Neutrophil (primary cell): ENCODE measurements around the gene RUNX2.
"Not testable (repeated sequence)": the region's sequence is repeated elsewhere in the genome, so short reads cannot be mapped to it uniquely, and the experiment has no call there.

Source experiments
- H3K27ac ChIP-seq: fragments of 200-600 bp; sonication (generic); 2 replicates; pipeline ENCODE4 v1.5.1; 2016; ENCODE audit warnings: mild to moderate bottlenecking, moderate library complexity
- H3K27me3 ChIP-seq: fragments of 200-600 bp; sonication (generic); 2 replicates; pipeline ENCODE4 v1.6.0; 2016; ENCODE audit warnings: mild to moderate bottlenecking
- H3K36me3 ChIP-seq: fragments of 200-600 bp; sonication (generic); 2 replicates; pipeline ENCODE4 v1.5.1; 2017
- H3K4me1 ChIP-seq, 2 experiments: fragments of 200-600 bp in 1 of 2; sonication (generic) in 1 of 2; 1 replicate in 1 of 2; 2 replicates in 1 of 2; pipeline versions ENCODE4 v1.5.1 to v1.6.1; 2013 to 2016; ENCODE audit warnings: low read depth in 1 of 2, low read length in 1 of 2, mild to moderate bottlenecking in 1 of 2, moderate library complexity in 1 of 2; ENCODE audit not compliant: control insufficient read depth in 1 of 2, insufficient read depth in 1 of 2
- H3K4me3 ChIP-seq, 2 experiments: fragments of 200-600 bp in 1 of 2; sonication (generic) in 1 of 2; 1 replicate in 1 of 2; 2 replicates in 1 of 2; pipeline ENCODE4 v1.5.1; 2013 to 2016; ENCODE audit warnings: low read depth in 1 of 2, low read length in 1 of 2, mild to moderate bottlenecking in 1 of 2, moderate library complexity in 1 of 2
- H3K9me3 ChIP-seq: fragments of 200-600 bp; sonication (generic); 2 replicates; pipeline ENCODE4 v1.5.1; 2016
- CTCF ChIP-seq: fragments of 200-600 bp; sonication (generic); IDR thresholded peaks from 2 replicates; pipeline ENCODE4 v1.5.1; 2016; ENCODE audit warnings: antibody characterized with exemption

RUNX2 gene

GRCh38 chr6:45557454-45557853 lies 229.3 kb downstream of the RUNX2 start:
- no peak overlapping the region for H3K27ac ChIP-seq

DNA sequence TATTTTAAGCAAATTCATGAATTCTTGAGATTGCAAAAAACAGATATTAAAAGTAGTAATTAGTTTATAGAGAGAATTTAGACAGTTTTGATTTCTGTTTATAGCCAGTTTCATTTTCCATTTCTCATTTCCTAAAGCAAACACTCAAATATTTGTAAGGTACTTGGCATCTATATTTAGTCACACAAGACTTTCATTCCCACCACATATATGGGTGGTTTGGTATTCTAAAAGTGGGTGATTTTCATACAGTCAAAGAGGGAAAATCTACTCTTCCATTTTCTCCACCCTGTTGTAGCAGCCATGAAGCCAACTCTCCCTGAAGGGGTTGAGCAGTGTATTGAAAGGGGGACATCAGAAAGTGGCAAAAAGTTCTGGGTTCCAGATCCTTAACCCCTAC lies 230.7 kb downstream of the RUNX2 start:
- no peaks in the 10 kb centered on the region for H3K4me1 ChIP-seq
- no peaks in the 10 kb centered on the region for H3K36me3 ChIP-seq
- no peak for TF ChIP-seq CTCF
- no peak overlapping the region for H3K27ac ChIP-seq
- no peaks in the 10 kb centered on the region for H3K9me3 ChIP-seq
- no peak overlapping the region for H3K4me3 ChIP-seq
- H3K27me3 ChIP-seq: no peaks in the 10 kb centered on the region

More at GRCh38 chr6:45557454-45557853, 229.3 kb downstream of the RUNX2 start:
- no peak for TF ChIP-seq CTCF
- H3K4me1 ChIP-seq: no peaks in the 10 kb centered on the region
- H3K9me3 ChIP-seq: no peaks in the 10 kb centered on the region
- H3K27me3 ChIP-seq: no peaks in the 10 kb centered on the region
- H3K4me3 ChIP-seq: no peak overlapping the region
- no peaks in the 10 kb centered on the region for H3K36me3 ChIP-seq

- not testable (repeated sequence) for H3K4me1 ChIP-seq, H3K4me3 ChIP-seq, H3K27me3 ChIP-seq, H3K36me3 ChIP-seq, H3K27ac ChIP-seq, H3K9me3 ChIP-seq
Observed at GRCh38 chr6:45560321-45560820, 232.2 kb downstream of the RUNX2 start.

DNA sequence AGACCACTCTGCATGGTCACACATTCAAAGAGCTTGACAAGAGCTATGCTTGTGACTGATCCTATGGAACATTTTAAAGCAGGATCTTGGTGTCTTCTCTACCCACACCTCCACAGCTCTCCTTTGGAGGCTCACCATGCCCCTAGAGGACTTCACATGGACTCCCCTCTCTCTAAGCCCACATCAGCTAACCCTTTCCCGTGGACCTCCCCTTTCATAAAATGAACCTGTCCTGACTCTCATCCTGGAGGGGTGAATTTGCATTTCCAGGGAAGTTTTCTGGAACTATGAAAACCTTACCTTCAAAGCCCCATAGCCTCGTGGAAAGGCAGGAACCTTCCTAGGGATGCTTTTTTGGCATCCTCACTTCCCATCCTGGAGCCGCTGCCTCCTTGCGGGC lies 234.0 kb downstream of the RUNX2 start:
- no peak overlapping the region for H3K27ac ChIP-seq
- no peaks in the 10 kb centered on the region for H3K4me1 ChIP-seq
- H3K9me3 ChIP-seq: no peaks in the 10 kb centered on the region
- no peak overlapping the region for H3K4me3 ChIP-seq
- no peaks in the 10 kb centered on the region for H3K36me3 ChIP-seq
- no peaks in the 10 kb centered on the region for H3K27me3 ChIP-seq
- no peak for TF ChIP-seq CTCF

DNA sequence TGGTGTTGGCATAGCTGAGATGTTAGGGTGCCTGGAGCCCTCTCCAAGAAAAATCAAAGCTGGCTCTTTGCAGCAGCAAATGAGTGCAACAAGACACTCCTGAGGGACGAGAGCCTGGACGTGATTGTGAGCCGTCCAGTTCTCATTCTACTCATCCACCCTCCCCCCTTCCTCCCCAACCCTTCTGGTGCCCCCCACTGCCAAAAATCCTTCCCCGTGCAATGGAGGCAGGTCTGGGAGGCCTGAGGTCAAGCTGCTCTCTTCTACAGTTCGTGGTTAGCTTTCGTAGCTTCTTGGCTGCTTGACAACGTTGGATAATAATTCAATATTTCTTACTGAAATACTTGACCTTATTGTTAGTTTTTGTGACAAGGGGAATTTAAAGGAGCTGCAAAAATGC lies 234.9 kb downstream of the RUNX2 start:
- Histone ChIP-seq H3K27ac (no peak overlapping the region), H3K27me3 (no peaks in the 10 kb centered on the region), H3K4me1 (no peaks in the 10 kb centered on the region), H3K4me3 (no peak overlapping the region), H3K36me3 (no peaks in the 10 kb centered on the region), H3K9me3 (no peaks in the 10 kb centered on the region)
- TF ChIP-seq CTCF: no peak

DNA sequence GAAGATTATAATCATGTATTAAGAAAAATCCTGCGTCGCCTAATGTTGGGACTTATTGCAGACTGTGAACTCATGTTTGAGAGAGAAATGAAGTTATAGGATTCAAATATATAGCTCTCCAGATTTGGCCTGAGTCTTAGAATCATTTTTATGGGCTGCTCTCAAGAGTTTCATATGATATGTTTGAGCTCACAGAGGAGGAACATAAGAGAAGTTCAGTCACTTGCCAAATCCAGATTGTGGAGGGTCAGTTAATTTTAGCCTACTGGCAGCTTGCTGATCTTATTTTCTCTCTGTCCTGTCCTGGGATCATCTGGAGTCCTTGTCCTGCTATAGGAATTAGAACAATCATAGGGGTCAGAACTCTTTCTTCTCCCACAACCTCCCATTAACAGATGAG lies 235.7 kb downstream of the RUNX2 start:
- no peaks in the 10 kb centered on the region for H3K36me3 ChIP-seq
- no peaks in the 10 kb centered on the region for H3K27me3 ChIP-seq
- H3K4me1 ChIP-seq: no peaks in the 10 kb centered on the region
- TF ChIP-seq CTCF: no peak
- H3K9me3 ChIP-seq: no peaks in the 10 kb centered on the region
- H3K4me3 ChIP-seq: no peak overlapping the region
- no peak overlapping the region for H3K27ac ChIP-seq
